ENCODE measurements around the gene ETAA1. TPM values are rescaled to one million over a fixed set of nuclear protein-coding genes. Genes with fewer than 3 reads are reported as not detected.

ETAA1 gene
- total RNA-seq, 1 donor from 2014 or later: 12.6 TPM

- DNase-seq: no peak
- intact Hi-C loops (cut with micrococcal nuclease): no loop called here
- no peak for ATAC-seq (ENCODE audit: low read depth)
- Mint-ChIP-seq H3K36me3 (ENCODE audit: low read depth) (no peaks in the 10 kb centered on the region), H3K27me3 (no peaks in the 10 kb centered on the region), H3K27ac (no peak overlapping the region), H3K4me3 (no peak overlapping the region), H3K9me3 (no peaks in the 10 kb centered on the region), H3K4me1 (no peaks in the 10 kb centered on the region)
- ChIA-PET CTCF (no interaction called here), POLR2A (no interaction called here)
- no peak for TF ChIP-seq CTCF (IDR thresholded peaks at IDR 0.05)
Measured at GRCh38 chr2:67455219-67456142, 58.3 kb downstream of the ETAA1 start.

GRCh38 chr2:67456428-67456827 is 59.3 kb downstream of the ETAA1 start:
- Mint-ChIP-seq H3K27me3 (no peaks in the 10 kb centered on the region), H3K36me3 (ENCODE audit: low read depth) (no peaks in the 10 kb centered on the region), H3K9me3 (no peaks in the 10 kb centered on the region), H3K27ac (no peak overlapping the region), H3K4me3 (no peak overlapping the region), H3K4me1 (no peaks in the 10 kb centered on the region)
- ATAC-seq (ENCODE audit: low read depth) (no peak), DNase-seq (no peak)
- TF ChIP-seq CTCF (IDR thresholded peaks at IDR 0.05): no peak
- POLR2A ChIA-PET: no interaction called here
- intact Hi-C loops (cut with micrococcal nuclease): no loop called here
- CTCF ChIA-PET: no interaction called here

GRCh38 chr2:67457699-67458098 is 60.6 kb downstream of the ETAA1 start:
- intact Hi-C loops (cut with micrococcal nuclease): no loop called here
- H3K9me3 Mint-ChIP-seq: no peaks in the 10 kb centered on the region
- no peaks in the 10 kb centered on the region for H3K36me3 Mint-ChIP-seq (ENCODE audit: low read depth)
- ChIA-PET POLR2A (no interaction called here), CTCF (no interaction called here)
- DNase-seq (no peak), ATAC-seq (ENCODE audit: low read depth) (no peak)
- H3K27me3 Mint-ChIP-seq: no peaks in the 10 kb centered on the region
- H3K4me1 Mint-ChIP-seq: no peaks in the 10 kb centered on the region
- no peak for TF ChIP-seq CTCF (IDR thresholded peaks at IDR 0.05)
- H3K4me3 Mint-ChIP-seq: no peak overlapping the region
- H3K27ac Mint-ChIP-seq: no peak overlapping the region

GRCh38 chr2:67459761-67460160 is 62.6 kb downstream of the ETAA1 start:
- no peak for TF ChIP-seq CTCF (IDR thresholded peaks at IDR 0.05)
- ChIA-PET CTCF (no interaction called here), POLR2A (no interaction called here)
- H3K4me3 Mint-ChIP-seq: no peak overlapping the region
- no peak overlapping the region for H3K27ac Mint-ChIP-seq
- H3K27me3 Mint-ChIP-seq: no peaks in the 10 kb centered on the region
- ATAC-seq (ENCODE audit: low read depth): no peak
- no peaks in the 10 kb centered on the region for H3K36me3 Mint-ChIP-seq (ENCODE audit: low read depth)
- H3K9me3 Mint-ChIP-seq: no peaks in the 10 kb centered on the region
- intact Hi-C loops (cut with micrococcal nuclease): no loop called here
- no peaks in the 10 kb centered on the region for H3K4me1 Mint-ChIP-seq
- no peak for DNase-seq

Measured in activated B cell treated with CpG ODN at 0.5 μM for 24 hours (primary cell).